NOMO-1 treated with DMSO at 0.1 percent for 48 hours (cell line): ENCODE measurements around the gene SCAMP5.

Experiments used
- DNase-seq: peaks from one replicate; lab custom pipeline; 2025; ENCODE audit not compliant: unreplicated experiment; lab: John Stamatoyannopoulos, UW

The SCAMP5 gene

GRCh38 chr15:75067123-75067830 lies 71.9 kb downstream of the SCAMP5 start:
- DNase-seq, result peak; percentile 56

- DNase-seq, result no peak
These were observed 73.4 kb downstream of the SCAMP5 start for GRCh38 chr15:75068748-75069147.

GRCh38 chr15:75069301-75069925 lies 74.0 kb downstream of the SCAMP5 start:
- DNase-seq, result peak; percentile 85

- no peak for DNase-seq
These were observed 75.3 kb downstream of the SCAMP5 start for GRCh38 chr15:75070674-75071073.
